ENCODE results near the gene NR1D2. TPM values are rescaled to one million over a fixed set of nuclear protein-coding genes. Genes with fewer than 3 reads are reported as not detected.
A peak's percentile ranks its signal among the peaks of the same experiment; 100 is the strongest.

NR1D2 gene
- 22.9 and 29.1 TPM in 2 replicates for polyA plus RNA-seq (2011; rRNA removed)
- 34.9 and 60.4 TPM in 2 replicates for polyA minus RNA-seq (2011; rRNA and poly(A)+ RNA removed)

DNA sequence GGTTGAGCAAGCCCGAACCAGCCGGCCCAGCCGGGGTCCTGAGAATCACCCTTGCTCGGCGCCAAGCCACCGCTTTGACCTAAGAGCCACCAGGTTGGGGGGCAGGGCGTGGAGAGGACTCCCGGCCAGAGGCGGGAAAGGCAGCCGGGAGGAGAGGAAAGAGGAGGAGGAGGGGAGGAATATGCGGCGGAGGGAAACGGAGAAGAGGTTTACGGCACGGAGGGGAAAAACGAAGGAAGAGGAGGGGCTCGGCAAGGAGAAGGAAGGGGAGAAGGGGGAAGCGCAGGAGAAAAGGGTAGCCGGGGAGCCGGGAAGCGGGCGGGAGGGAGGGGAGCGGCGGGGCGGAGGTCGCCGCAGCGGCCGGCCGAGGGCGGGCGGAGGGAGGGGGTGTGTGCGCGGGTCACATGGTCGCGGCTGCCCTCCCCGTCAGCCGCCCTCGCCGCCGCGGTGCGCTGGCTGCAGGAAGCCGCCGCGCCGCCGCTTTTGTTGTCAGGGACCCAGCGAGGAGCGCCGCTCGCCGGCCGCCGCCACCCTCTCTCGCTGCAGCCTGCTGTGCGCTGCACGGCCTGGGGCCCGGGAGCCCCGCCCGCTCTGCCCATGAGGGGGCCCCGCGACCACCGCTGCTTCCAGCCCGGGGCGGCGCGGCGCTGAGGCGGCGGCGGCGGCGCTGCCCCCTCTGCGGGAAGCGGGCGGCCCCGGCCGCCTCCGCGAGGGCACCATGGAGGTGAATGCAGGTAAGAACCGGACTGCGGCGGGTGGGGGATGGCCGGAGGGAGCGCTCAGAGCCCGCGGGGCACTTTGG lies at the start of gene NR1D2:
TSS of gene NR1D2 (plus strand) at position 426 of the 802 bp plus-strand sequence. CDS start at position 719, 293 bp downstream.
- peak within 1 kb of the TSS; percentile 86 for H3K4me3 ChIP-seq (ENCODE audit: low read depth, low read length)
- H3K9me3 ChIP-seq (ENCODE audit: control insufficient read depth, insufficient read depth, low read length): no peaks in the 10 kb centered on the region
- ChIA-PET POLR2A (interaction anchor here (1.2 kb wide), 1 partner anchor 28 kb away, joined by 12 read pairs; the partner anchor contains the start of genes NKIRAS1 and RPL15), CTCF (no interaction called here)
- peak; percentile 34 for DNase-seq (ENCODE audit: low read depth, low spot score)
- TF ChIP-seq CTCF (IDR thresholded peaks at IDR 0.05; ENCODE audit: low read depth, low read length): no peak
- H3K27ac ChIP-seq (ENCODE audit: low read depth, low read length): peak within 1 kb of the TSS; percentile 91
- H3K27me3 ChIP-seq (ENCODE audit: control insufficient read depth, insufficient read depth, low read length): no peaks in the 10 kb centered on the region

DNA sequence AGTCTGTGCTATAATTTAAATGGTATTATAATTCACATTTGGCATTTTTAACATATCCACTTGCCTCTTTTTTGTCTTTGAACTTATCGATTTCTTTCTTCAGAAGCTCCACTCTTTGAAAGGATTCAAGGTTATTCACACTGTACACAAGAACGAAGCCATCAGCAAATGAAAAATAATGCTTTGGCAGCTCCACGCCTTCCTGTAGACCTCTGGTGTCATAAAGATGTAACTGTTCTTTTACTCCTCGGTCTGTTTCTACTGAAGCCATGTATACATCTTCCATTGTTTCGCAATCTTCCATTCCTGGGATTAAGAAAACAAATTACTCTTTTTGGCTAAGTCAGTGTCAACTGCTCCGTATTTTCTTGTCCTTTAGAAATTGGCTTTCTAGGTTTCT lies 44.3 kb upstream of the NR1D2 start:
- CTCF ChIA-PET: interaction anchor here (0.6 to 1.2 kb wide), 5 partner anchors 12 to 458 kb away, joined by 3 to 5 read pairs (median 3); no protein-coding TSS in a partner anchor
- no peak overlapping the region for H3K27ac ChIP-seq (ENCODE audit: low read depth, low read length)
- H3K27me3 ChIP-seq (ENCODE audit: control insufficient read depth, insufficient read depth, low read length): no peaks in the 10 kb centered on the region
- H3K4me3 ChIP-seq (ENCODE audit: low read depth, low read length): no peak overlapping the region
- DNase-seq (ENCODE audit: low read depth, low spot score): no peak
- 0 out of 2 replicates have a peak, but pooled peaks cover 3% of the 10 kb centered on the region for H3K9me3 ChIP-seq (ENCODE audit: control insufficient read depth, insufficient read depth, low read length)
- TF ChIP-seq CTCF (IDR thresholded peaks at IDR 0.05; ENCODE audit: low read depth, low read length): peak; percentile 28; the same call in 1 of the 2 replicates
- POLR2A ChIA-PET: interaction anchor here (1.1 kb wide), 1 partner anchor 16 kb away, joined by 14 read pairs; the partner anchor contains the start of genes NKIRAS1 and RPL15

GRCh38 chr3:23904545-23904944 lies 40.5 kb upstream of the NR1D2 start:
- CTCF ChIA-PET: no interaction called here
- no peak for DNase-seq (ENCODE audit: low read depth, low spot score)
- no peak for TF ChIP-seq CTCF (IDR thresholded peaks at IDR 0.05; ENCODE audit: low read depth, low read length)
- no peaks in the 10 kb centered on the region for H3K27me3 ChIP-seq (ENCODE audit: control insufficient read depth, insufficient read depth, low read length)
- POLR2A ChIA-PET: no interaction called here
- H3K9me3 ChIP-seq (ENCODE audit: control insufficient read depth, insufficient read depth, low read length): no peaks in the 10 kb centered on the region
- no peak overlapping the region for H3K27ac ChIP-seq (ENCODE audit: low read depth, low read length)
- no peak overlapping the region for H3K4me3 ChIP-seq (ENCODE audit: low read depth, low read length)

- no peak overlapping the region for H3K4me3 ChIP-seq (ENCODE audit: low read depth, low read length)
- POLR2A ChIA-PET: interaction anchor here (0.6 to 1.2 kb wide), 2 partner anchors 8 to 15 kb away, joined by 3 to 5 read pairs; partner anchors contain the start of genes NKIRAS1 and RPL15
Measured at GRCh38 chr3:23909341-23909740, 35.7 kb upstream of the NR1D2 start.

More at GRCh38 chr3:23909341-23909740, 35.7 kb upstream of the NR1D2 start:
- DNase-seq (ENCODE audit: low read depth, low spot score): no peak
- Histone ChIP-seq H3K27me3 (ENCODE audit: control insufficient read depth, insufficient read depth, low read length) (no peaks in the 10 kb centered on the region), H3K27ac (ENCODE audit: low read depth, low read length) (no peak overlapping the region), H3K9me3 (ENCODE audit: control insufficient read depth, insufficient read depth, low read length) (no peaks in the 10 kb centered on the region)
- no peak for TF ChIP-seq CTCF (IDR thresholded peaks at IDR 0.05; ENCODE audit: low read depth, low read length)
- CTCF ChIA-PET: interaction anchor here (0.7 kb wide), 1 partner anchor 129 kb away, joined by 6 read pairs; no protein-coding TSS in a partner anchor
